ENCODE results near the gene NPLOC4. TPM values are rescaled to one million over a fixed set of nuclear protein-coding genes. Genes with fewer than 3 reads are reported as not detected.

Gene NPLOC4
- total and polyA plus RNA-seq, 2 experiments from 2014 or later, result 51.4 to 64.6 TPM

GRCh38 chr17:81599719-81600486, 37.0 kb downstream of the NPLOC4 start:
- peaks cover 59% of the 10 kb centered on the region for H3K79me2 ChIP-seq (ENCODE audit: insufficient read depth)
- peaks cover 50% of the 10 kb centered on the region for H3F3A ChIP-seq (ENCODE audit: insufficient read depth)
- peak overlapping the region; percentile 38 for H3K27ac ChIP-seq
- H3K36me3 ChIP-seq (ENCODE audit: low read depth), result peaks cover 48% of the 10 kb centered on the region
- H3K4me3 ChIP-seq, result peak overlapping the region; percentile 1; the same call in 1 of the 2 replicates
- no peak overlapping the region for H2AFZ ChIP-seq
- TF ChIP-seq EZH2phosphoT487 (IDR thresholded peaks at IDR 0.05; ENCODE audit: insufficient read depth, low read depth), result no peak
- no peak for TF ChIP-seq EZH2 (IDR thresholded peaks at IDR 0.05; ENCODE audit: insufficient read depth, poor library complexity, severe bottlenecking)
- H3K4me1 ChIP-seq (ENCODE audit: insufficient read depth), result peaks cover 31% of the 10 kb centered on the region
- no peaks in the 10 kb centered on the region for H3K9me2 ChIP-seq (ENCODE audit: insufficient read depth)
- no peaks in the 10 kb centered on the region for H3K9me3 ChIP-seq (ENCODE audit: low read depth)
- DNase-seq, result peak; percentile 88
- H4K20me1 ChIP-seq (ENCODE audit: insufficient read depth), result no peaks in the 10 kb centered on the region
- H3K4me2 ChIP-seq (ENCODE audit: unreplicated experiment), result peak overlapping the region; percentile 24
- H3K27me3 ChIP-seq (replicated peaks; ENCODE audit: insufficient read depth), result no peaks in the 10 kb centered on the region
- H3K9ac ChIP-seq, result peak overlapping the region; percentile 18; the same call in 1 of the 2 replicates
- 34 to 39% methylated on average over 10 of the region's 10 CpGs for WGBS, 2 experiments (ENCODE audit: low coverage in 1 of 2, low lambda C conversion rate in 2 of 2, missing lambda C conversion rate in 2 of 2)
- in situ Hi-C loops (cut with MboI), result loop anchor here (10.0 kb wide), 1 partner anchor 55 kb away; the partner anchor contains the start of gene PDE6G

GRCh38 chr17:81593105-81593871, 43.6 kb downstream of the NPLOC4 start:
- Histone ChIP-seq H3K79me2 (ENCODE audit: insufficient read depth) (peaks cover 40% of the 10 kb centered on the region), H3K9me2 (ENCODE audit: insufficient read depth) (no peaks in the 10 kb centered on the region), H3K27me3 (replicated peaks; ENCODE audit: insufficient read depth) (no peaks in the 10 kb centered on the region), H2AFZ (no peak overlapping the region), H3F3A (ENCODE audit: insufficient read depth) (peaks cover 2% of the 10 kb centered on the region), H4K20me1 (ENCODE audit: insufficient read depth) (no peaks in the 10 kb centered on the region), H3K27ac (no peak overlapping the region), H3K9ac (no peak overlapping the region), H3K4me1 (ENCODE audit: insufficient read depth) (peaks cover 14% of the 10 kb centered on the region), H3K4me3 (no peak overlapping the region), H3K9me3 (ENCODE audit: low read depth) (no peaks in the 10 kb centered on the region), H3K4me2 (ENCODE audit: unreplicated experiment) (no peak overlapping the region), H3K36me3 (ENCODE audit: low read depth) (peaks cover 49% of the 10 kb centered on the region)
- no peak for DNase-seq
- in situ Hi-C loops (cut with MboI), result loop anchor here (10.0 kb wide), 1 partner anchor 62 kb away; the partner anchor contains the start of gene PDE6G
- TF ChIP-seq EZH2phosphoT487 (IDR thresholded peaks at IDR 0.05; ENCODE audit: insufficient read depth, low read depth), result no peak
- TF ChIP-seq EZH2 (IDR thresholded peaks at IDR 0.05; ENCODE audit: insufficient read depth, poor library complexity, severe bottlenecking), result no peak
- WGBS, 2 experiments (ENCODE audit: low coverage in 1 of 2, low lambda C conversion rate in 2 of 2, missing lambda C conversion rate in 2 of 2), result 93 to 94% methylated on average over 11 of the region's 11 CpGs

GRCh38 chr17:81591971-81592370, 44.9 kb downstream of the NPLOC4 start:
- DNase-seq, result no peak
- H3K9me2 ChIP-seq (ENCODE audit: insufficient read depth), result no peaks in the 10 kb centered on the region
- no peaks in the 10 kb centered on the region for H4K20me1 ChIP-seq (ENCODE audit: insufficient read depth)
- no peak overlapping the region for H3K4me2 ChIP-seq (ENCODE audit: unreplicated experiment)
- H3F3A ChIP-seq (ENCODE audit: insufficient read depth), result no peaks in the 10 kb centered on the region; the same call in 1 of the 2 replicates
- no peak overlapping the region for H2AFZ ChIP-seq
- no peak overlapping the region for H3K4me3 ChIP-seq
- H3K27ac ChIP-seq, result no peak overlapping the region
- no peaks in the 10 kb centered on the region for H3K27me3 ChIP-seq (replicated peaks; ENCODE audit: insufficient read depth)
- in situ Hi-C loops (cut with MboI), result loop anchor here (10.0 kb wide), 1 partner anchor 63 kb away; the partner anchor contains the start of gene PDE6G
- H3K4me1 ChIP-seq (ENCODE audit: insufficient read depth), result peaks cover 14% of the 10 kb centered on the region
- H3K79me2 ChIP-seq (ENCODE audit: insufficient read depth), result peaks cover 32% of the 10 kb centered on the region
- TF ChIP-seq EZH2phosphoT487 (IDR thresholded peaks at IDR 0.05; ENCODE audit: insufficient read depth, low read depth) (no peak), EZH2 (IDR thresholded peaks at IDR 0.05; ENCODE audit: insufficient read depth, poor library complexity, severe bottlenecking) (no peak)
- H3K9me3 ChIP-seq (ENCODE audit: low read depth), result no peaks in the 10 kb centered on the region
- 89 to 92% methylated on average over 14 of the region's 14 CpGs for WGBS, 2 experiments (ENCODE audit: low coverage in 1 of 2, low lambda C conversion rate in 2 of 2, missing lambda C conversion rate in 2 of 2)
- no peak overlapping the region for H3K9ac ChIP-seq
- peaks cover 56% of the 10 kb centered on the region for H3K36me3 ChIP-seq (ENCODE audit: low read depth)

GRCh38 chr17:81590121-81590520, 46.8 kb downstream of the NPLOC4 start:
- Histone ChIP-seq H3K36me3 (ENCODE audit: low read depth) (peaks cover 50% of the 10 kb centered on the region), H3K9me2 (ENCODE audit: insufficient read depth) (no peaks in the 10 kb centered on the region), H3K79me2 (ENCODE audit: insufficient read depth) (peaks cover 23% of the 10 kb centered on the region), H3K27ac (no peak overlapping the region), H3K4me3 (no peak overlapping the region), H3K27me3 (replicated peaks; ENCODE audit: insufficient read depth) (no peaks in the 10 kb centered on the region), H2AFZ (no peak overlapping the region), H4K20me1 (ENCODE audit: insufficient read depth) (no peaks in the 10 kb centered on the region), H3K9ac (no peak overlapping the region), H3K4me2 (ENCODE audit: unreplicated experiment) (no peak overlapping the region), H3K4me1 (ENCODE audit: insufficient read depth) (peaks cover 5% of the 10 kb centered on the region; the same call in 1 of the 2 replicates), H3F3A (ENCODE audit: insufficient read depth) (no peaks in the 10 kb centered on the region), H3K9me3 (ENCODE audit: low read depth) (no peaks in the 10 kb centered on the region)
- WGBS, 2 experiments (ENCODE audit: low coverage in 1 of 2, low lambda C conversion rate in 2 of 2, missing lambda C conversion rate in 2 of 2), result 90 to 92% methylated on average over 8 of the region's 8 CpGs
- TF ChIP-seq EZH2phosphoT487 (IDR thresholded peaks at IDR 0.05; ENCODE audit: insufficient read depth, low read depth), result no peak
- no peak for TF ChIP-seq EZH2 (IDR thresholded peaks at IDR 0.05; ENCODE audit: insufficient read depth, poor library complexity, severe bottlenecking)
- in situ Hi-C loops (cut with MboI), result loop anchor here (10.0 kb wide), 1 partner anchor 65 kb away; the partner anchor contains the start of gene PDE6G
- no peak for DNase-seq

All from GM23248 (cell line).